Type B pancreatic cell (in vitro differentiated cells): Measurements from ENCODE around the gene FREM1. TPM values are rescaled to one million over a fixed set of nuclear protein-coding genes. Genes with fewer than 3 reads are reported as not detected.

Experiments
- DNase-seq: peaks from one replicate; pipeline ENCODE4 v3.0.0; 2021; ENCODE audit warnings: mixed read lengths; ENCODE audit not compliant: unreplicated experiment; ENCODE audit errors: extremely low spot score
- H3K27ac Mint-ChIP-seq: 2 replicates; pipeline ENCODE4 v1.8.0; 2021; ENCODE audit warnings: mild to moderate bottlenecking, mixed read lengths
- H3K27me3 Mint-ChIP-seq: 2 replicates; pipeline ENCODE4 v1.8.0; 2021; ENCODE audit warnings: mixed read lengths
- H3K36me3 Mint-ChIP-seq: 2 replicates; pipeline ENCODE4 v1.8.0; 2021; ENCODE audit warnings: mixed read lengths
- H3K4me1 Mint-ChIP-seq: one replicate; pipeline ENCODE4 v1.8.0; 2021; ENCODE audit warnings: mixed read lengths; ENCODE audit not compliant: unreplicated experiment
- H3K4me3 Mint-ChIP-seq: 2 replicates; pipeline ENCODE4 v1.8.0; 2021; ENCODE audit warnings: mild to moderate bottlenecking, mixed read lengths
- H3K9me3 Mint-ChIP-seq: 2 replicates; pipeline ENCODE4 v1.8.0; 2021; ENCODE audit warnings: mixed read lengths
- CTCF ChIP-seq: fragments of 200-600 bp; sonication (generic); conservative IDR thresholded peaks from 2 replicates; pipeline ENCODE4 v1.5.0; 2021; ENCODE audit warnings: antibody characterized with exemption, mild to moderate bottlenecking
- total RNA-seq: library from RNA; stranded (reverse); gene quantifications from 2 replicates; pipeline ENCODE4 v1.2.1, GENCODE V29; 2021; ENCODE audit warnings: low replicate concordance

The FREM1 gene
- total RNA-seq, 1 donor from 2014 or later: 50.8 TPM

- no peak for DNase-seq
- H3K4me1 Mint-ChIP-seq: no peaks in the 10 kb centered on the region
- H3K27me3 Mint-ChIP-seq: no peaks in the 10 kb centered on the region
- H3K36me3 Mint-ChIP-seq: peaks cover 4% of the 10 kb centered on the region
- H3K4me3 Mint-ChIP-seq: no peak overlapping the region
- H3K9me3 Mint-ChIP-seq: no peaks in the 10 kb centered on the region
- TF ChIP-seq CTCF: no peak
- H3K27ac Mint-ChIP-seq: no peak overlapping the region
Observed at GRCh38 chr9:14730461-14730898, 179.7 kb downstream of the FREM1 start.

- no peaks in the 10 kb centered on the region for H3K9me3 Mint-ChIP-seq
- no peaks in the 10 kb centered on the region for H3K36me3 Mint-ChIP-seq
- H3K4me3 Mint-ChIP-seq: no peak overlapping the region
- DNase-seq: no peak
- H3K27me3 Mint-ChIP-seq: peaks cover 28% of the 10 kb centered on the region
- no peak for TF ChIP-seq CTCF
- H3K4me1 Mint-ChIP-seq: peaks cover 7% of the 10 kb centered on the region
- no peak overlapping the region for H3K27ac Mint-ChIP-seq
Observed at GRCh38 chr9:14723301-14723700, 186.9 kb downstream of the FREM1 start.

GRCh38 chr9:14722391-14723035 is 187.7 kb downstream of the FREM1 start, which contains the start of gene CER1:
TSS of gene CER1 (minus strand) at chr9:14722733. CDS start at chr9:14722672, 61 bp downstream.
- Mint-ChIP-seq H3K4me3 (no peak within 1 kb of the TSS), H3K4me1 (peaks cover 7% of the 10 kb centered on the region), H3K36me3 (no peaks in the 10 kb centered on the region), H3K27me3 (peaks cover 32% of the 10 kb centered on the region), H3K27ac (no peak within 1 kb of the TSS), H3K9me3 (no peaks in the 10 kb centered on the region)
- TF ChIP-seq CTCF: no peak
- no peak for DNase-seq

- Mint-ChIP-seq H3K4me3 (no peak overlapping the region), H3K27me3 (peaks cover 32% of the 10 kb centered on the region), H3K36me3 (no peaks in the 10 kb centered on the region), H3K4me1 (peaks cover 7% of the 10 kb centered on the region), H3K9me3 (no peaks in the 10 kb centered on the region), H3K27ac (no peak overlapping the region)
- DNase-seq: no peak
- TF ChIP-seq CTCF: no peak
Observed at GRCh38 chr9:14719231-14719923, 190.9 kb downstream of the FREM1 start.

- TF ChIP-seq CTCF: no peak
- Mint-ChIP-seq H3K36me3 (no peaks in the 10 kb centered on the region), H3K9me3 (peaks cover 5% of the 10 kb centered on the region), H3K4me1 (no peaks in the 10 kb centered on the region), H3K4me3 (no peak overlapping the region), H3K27me3 (peaks cover 14% of the 10 kb centered on the region), H3K27ac (no peak overlapping the region)
- DNase-seq: no peak
Observed at GRCh38 chr9:14715102-14715501, 195.1 kb downstream of the FREM1 start.
